GM18873 (cell line): Measurements from ENCODE around the gene MBOAT7.

Experiments
- ATAC-seq: cut with Tn5 transposase; IDR thresholded peaks from one replicate; pipeline ENCODE4 v1.9.1; 2021; ENCODE audit warnings: mild to moderate bottlenecking, moderate library complexity, moderate number of reproducible peaks; ENCODE audit not compliant: unreplicated experiment, low FRiP score

Gene MBOAT7

GRCh38 chr19:54164369-54165068, 24.9 kb downstream of the MBOAT7 start:
- no peak for ATAC-seq

- ATAC-seq, result no peak
Measured at GRCh38 chr19:54162884-54163283, 26.5 kb downstream of the MBOAT7 start.

GRCh38 chr19:54162241-54162805, 27.1 kb downstream of the MBOAT7 start:
- ATAC-seq, result no peak

DNA sequence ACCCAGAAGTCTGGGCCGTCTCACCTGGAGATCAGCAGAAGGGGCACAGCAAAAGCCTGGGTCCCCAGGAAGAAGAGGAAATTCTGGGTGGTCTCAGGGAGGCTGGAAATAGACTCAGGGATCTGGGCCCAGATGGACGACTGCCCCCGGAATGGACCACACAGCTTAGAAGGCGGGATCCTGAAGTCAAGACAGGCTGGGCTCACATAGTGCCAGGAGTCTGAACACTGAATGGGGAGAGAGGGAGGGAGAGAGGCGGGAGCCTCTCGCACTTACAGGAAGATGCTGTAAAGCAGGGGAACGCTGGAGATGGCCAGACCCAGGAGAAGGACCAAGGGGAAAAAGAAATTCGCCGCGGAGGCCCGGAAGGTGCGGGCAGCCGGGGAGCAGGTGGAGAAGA, 28.5 kb downstream of the MBOAT7 start:
- ATAC-seq, result no peak

GRCh38 chr19:54160182-54160811, 29.1 kb downstream of the MBOAT7 start:
- no peak for ATAC-seq

DNA sequence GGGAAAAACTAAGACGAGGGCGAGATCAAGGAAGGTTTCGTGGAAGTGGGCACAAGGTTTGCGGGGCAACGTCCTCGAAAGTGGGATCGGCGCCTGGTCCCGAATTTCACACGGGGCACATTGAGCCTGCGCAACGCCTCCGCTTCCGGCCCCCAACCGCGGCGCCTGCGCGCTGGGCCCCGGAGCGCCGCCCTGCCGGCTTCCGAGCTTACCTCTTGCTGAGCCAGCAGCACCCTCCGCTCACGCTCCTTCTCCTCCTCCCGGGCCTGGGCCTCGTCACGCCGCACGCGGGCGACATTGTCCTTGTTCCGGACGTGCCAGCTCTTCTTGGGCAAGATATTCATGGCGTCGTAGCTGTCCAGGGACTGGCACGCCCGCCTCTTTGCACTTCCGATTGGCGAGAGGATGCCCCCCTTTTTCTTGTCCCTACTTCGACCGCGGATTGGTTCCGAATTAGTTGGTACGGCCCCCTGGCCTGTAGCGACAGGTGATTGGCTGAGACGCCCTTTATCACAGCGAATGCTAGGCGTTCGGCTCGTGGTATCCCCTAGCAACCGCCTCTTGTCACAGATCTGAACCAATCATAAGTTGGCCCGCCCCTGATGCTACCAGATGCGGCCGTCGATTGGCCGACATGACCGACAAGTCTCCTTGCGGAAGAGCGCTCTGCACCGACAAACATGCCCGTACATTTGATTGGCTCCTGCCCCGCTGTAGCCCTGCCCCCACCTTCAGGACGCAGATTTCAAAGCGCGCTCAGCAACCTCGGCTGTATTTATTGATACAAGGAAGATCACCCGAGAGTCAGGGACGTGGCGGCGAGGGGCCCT, 29.8 kb downstream of the MBOAT7 start, which contains the start of gene LENG1:
LENG1 (minus strand) TSS at position 370 of the 830 bp plus-strand sequence; CDS start at position 344, 26 bp downstream.
- ATAC-seq, result peak; percentile 94

- peak; percentile 0 for ATAC-seq
Measured at GRCh38 chr19:54158812-54159351, 30.5 kb downstream of the MBOAT7 start.

GRCh38 chr19:54156953-54157352, 32.4 kb downstream of the MBOAT7 start:
- ATAC-seq, result no peak

GRCh38 chr19:54156490-54156889, 32.9 kb downstream of the MBOAT7 start:
- ATAC-seq, result no peak

- no peak for ATAC-seq
Measured at GRCh38 chr19:54155694-54156093, 33.7 kb downstream of the MBOAT7 start.

DNA sequence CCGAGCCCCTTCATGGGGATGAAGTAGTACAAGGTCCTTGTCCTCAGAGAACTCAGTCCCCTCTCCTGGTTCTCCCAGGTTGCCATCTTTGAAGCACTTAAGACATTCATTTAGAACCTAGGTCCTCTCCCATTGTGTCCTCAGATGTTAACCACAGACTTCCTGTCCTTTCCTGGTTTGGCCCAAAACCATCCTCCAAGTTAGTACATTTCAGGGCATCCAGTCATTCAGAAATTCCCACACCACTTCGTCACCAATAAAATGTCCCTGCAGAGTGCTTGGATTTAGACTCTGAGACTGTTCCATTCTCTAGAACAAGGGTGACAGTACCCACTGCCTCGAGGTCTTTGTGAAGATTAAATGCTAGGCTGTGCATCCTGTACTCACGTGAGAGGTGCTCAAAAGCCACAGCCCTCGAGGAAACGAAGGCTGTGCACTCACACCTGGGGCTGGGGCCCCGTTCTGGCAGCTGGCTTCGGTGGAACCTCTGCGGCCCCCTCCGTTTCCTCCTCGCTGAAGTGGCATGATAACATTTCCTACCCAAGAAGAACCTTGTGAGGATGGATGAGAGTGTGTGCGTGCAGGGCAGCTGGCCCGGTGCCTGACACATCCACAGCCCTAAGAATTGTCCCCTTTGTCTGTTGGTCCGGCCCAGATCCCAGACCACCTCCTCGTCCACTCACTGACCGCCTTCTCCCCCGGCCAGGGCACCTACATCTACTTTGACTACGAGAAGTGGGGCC, 34.6 kb downstream of the MBOAT7 start:
- ATAC-seq, result no peak

GRCh38 chr19:54153731-54154326, 35.6 kb downstream of the MBOAT7 start:
- ATAC-seq, result no peak

- ATAC-seq, result no peak
Measured at GRCh38 chr19:54152878-54153524, 36.4 kb downstream of the MBOAT7 start.

DNA sequence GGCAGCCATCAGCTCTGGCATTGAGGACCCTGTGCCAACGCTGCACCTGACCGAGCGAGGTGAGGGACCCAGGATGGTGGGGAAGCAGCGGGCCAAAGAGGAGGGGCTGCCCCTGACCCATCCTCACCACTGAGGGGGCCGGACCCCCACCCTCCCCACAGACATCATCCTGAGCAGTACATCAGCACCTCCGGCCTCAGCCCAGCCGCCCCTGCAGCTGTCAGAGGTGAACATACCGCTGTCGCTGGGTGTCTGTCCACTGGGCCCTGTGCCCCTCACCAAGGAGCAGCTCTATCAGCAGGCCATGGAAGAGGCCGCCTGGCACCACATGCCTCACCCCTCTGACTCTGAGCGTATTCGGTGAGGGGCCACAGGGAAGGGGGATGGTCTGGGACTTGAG, 37.1 kb downstream of the MBOAT7 start:
- no peak for ATAC-seq

- ATAC-seq, result no peak
Measured at GRCh38 chr19:54151362-54152035, 37.9 kb downstream of the MBOAT7 start.

GRCh38 chr19:54149021-54149812, 40.2 kb downstream of the MBOAT7 start:
- ATAC-seq, result no peak

DNA sequence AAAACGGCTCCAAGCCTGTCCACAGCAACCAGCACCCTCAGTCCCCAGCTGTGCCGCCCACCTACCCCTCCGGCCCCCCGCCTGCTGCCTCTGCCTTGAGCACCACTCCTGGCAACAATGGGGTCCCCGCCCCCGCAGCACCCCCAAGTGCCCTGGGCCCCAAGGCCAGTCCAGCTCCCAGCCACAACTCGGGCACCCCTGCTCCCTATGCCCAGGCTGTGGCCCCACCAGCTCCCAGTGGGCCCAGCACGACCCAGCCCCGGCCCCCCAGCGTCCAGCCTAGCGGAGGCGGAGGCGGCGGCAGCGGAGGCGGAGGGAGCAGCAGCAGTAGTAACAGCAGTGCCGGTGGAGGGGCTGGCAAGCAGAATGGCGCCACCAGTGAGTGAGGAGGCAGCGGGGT, 41.2 kb downstream of the MBOAT7 start:
- no peak for ATAC-seq

GRCh38 chr19:54147676-54148075, 41.7 kb downstream of the MBOAT7 start:
- no peak for ATAC-seq
